SK-N-SH treated with all-trans-retinoic acid at 6 μM for 48 hours (cell line): ENCODE measurements around the gene RAB7A.

Experiments used
- ATAC-seq: fragments of 200-7000 bp; cut with Tn5 transposase; 3 replicates; pipeline ENCODE4 v1.9.1; 2020; ENCODE audit warnings: mild to moderate bottlenecking, moderate library complexity
- ARNTL ChIP-seq: fragments of 450-650 bp; formaldehyde crosslinking; IDR thresholded peaks from 2 replicates; pipeline ENCODE4 v1.5.0; 2020; ENCODE audit warnings: low read depth, mild to moderate bottlenecking, moderate library complexity, borderline replicate concordance
- BACH2 ChIP-seq: fragments of 250-450 bp; sonication (Bioruptor Pico); IDR thresholded peaks from 2 replicates; pipeline ENCODE4 v1.9.0; 2021; ENCODE audit warnings: mild to moderate bottlenecking, borderline replicate concordance
- CSDC2 ChIP-seq: fragments of 250-450 bp; sonication (Bioruptor Pico); IDR thresholded peaks from 2 replicates; pipeline ENCODE4 v1.5.0; 2020; ENCODE audit warnings: mild to moderate bottlenecking, moderate library complexity
- ESRRG ChIP-seq: fragments of 250-450 bp; sonication (Bioruptor Pico); IDR thresholded peaks from 2 replicates; pipeline ENCODE4 v1.6.1; 2021; ENCODE audit warnings: mild to moderate bottlenecking
- GLIS3 ChIP-seq: fragments of 250-450 bp; sonication (Bioruptor Pico); IDR thresholded peaks from 2 replicates; pipeline ENCODE4 v1.5.0; 2020; ENCODE audit warnings: mild to moderate bottlenecking, moderate library complexity
- ISL1 ChIP-seq: fragments of 250-450 bp; sonication (Bioruptor Pico); IDR thresholded peaks from 2 replicates; pipeline ENCODE4 v2.1.2; 2022; ENCODE audit warnings: mild to moderate bottlenecking, moderate library complexity
- PATZ1 ChIP-seq: fragments of 250-450 bp; sonication (Bioruptor Pico); IDR thresholded peaks from 2 replicates; pipeline ENCODE4 v1.8.0; 2020; ENCODE audit warnings: mild to moderate bottlenecking, moderate library complexity, borderline replicate concordance
- PPARA ChIP-seq: fragments of 250-450 bp; sonication (Bioruptor Pico); IDR thresholded peaks from 2 replicates; pipeline ENCODE4 v1.5.0; 2020; ENCODE audit warnings: mild to moderate bottlenecking, borderline replicate concordance
- RARB ChIP-seq: fragments of 250-450 bp; sonication (Bioruptor Pico); IDR thresholded peaks from 2 replicates; pipeline ENCODE4 v1.8.0; 2021; ENCODE audit warnings: mild to moderate bottlenecking, moderate library complexity
- SNAI2 ChIP-seq: fragments of 250-450 bp; sonication (Bioruptor Pico); IDR thresholded peaks from 2 replicates; pipeline ENCODE4 v1.5.0; 2020; ENCODE audit warnings: mild to moderate bottlenecking, moderate library complexity
- TCF4 ChIP-seq: fragments of 250-450 bp; sonication (Bioruptor Pico); IDR thresholded peaks from 2 replicates; pipeline ENCODE4 v1.8.0; 2021; ENCODE audit warnings: mild to moderate bottlenecking, moderate library complexity, borderline replicate concordance
- TOX ChIP-seq: fragments of 250-450 bp; sonication (Bioruptor Pico); IDR thresholded peaks from 2 replicates; pipeline ENCODE4 v1.8.0; 2021; ENCODE audit warnings: mild to moderate bottlenecking, moderate library complexity, borderline replicate concordance
- TSHZ2 ChIP-seq: fragments of 250-450 bp; sonication (Bioruptor Pico); IDR thresholded peaks from 2 replicates; pipeline ENCODE4 v1.5.0; 2020; ENCODE audit warnings: mild to moderate bottlenecking, moderate library complexity
- ZC3H10 ChIP-seq: fragments of 250-450 bp; sonication (Bioruptor Pico); IDR thresholded peaks from 2 replicates; pipeline ENCODE4 v1.5.1; 2021; ENCODE audit warnings: mild to moderate bottlenecking, moderate library complexity
- ZFP3 ChIP-seq: fragments of 250-450 bp; sonication (Bioruptor Pico); IDR thresholded peaks from 2 replicates; pipeline ENCODE4 v1.5.0; 2020; ENCODE audit warnings: mild to moderate bottlenecking, moderate library complexity
- ZFP30 ChIP-seq: fragments of 450-650 bp; formaldehyde crosslinking; IDR thresholded peaks from 2 replicates; pipeline ENCODE4 v1.5.0; 2022; ENCODE audit warnings: mild to moderate bottlenecking, moderate library complexity
- ZNF565 ChIP-seq: fragments of 450-650 bp; formaldehyde crosslinking; conservative IDR thresholded peaks from 2 replicates; pipeline ENCODE4 v1.5.0; 2020; ENCODE audit warnings: low read depth, mild to moderate bottlenecking, moderate library complexity
- ZNF70 ChIP-seq: fragments of 450-650 bp; formaldehyde crosslinking; IDR thresholded peaks from 2 replicates; pipeline ENCODE4 v1.5.0; 2020; ENCODE audit warnings: mild to moderate bottlenecking, moderate library complexity
- ZNF8 ChIP-seq: fragments of 450-650 bp; formaldehyde crosslinking; IDR thresholded peaks from 2 replicates; pipeline ENCODE4 v1.5.0; 2020; ENCODE audit warnings: mild to moderate bottlenecking, moderate library complexity
- TF ChIP-seq, protein P1 (sequence below): fragments of 250-450 bp; sonication (Bioruptor Pico); IDR thresholded peaks from 2 replicates; pipeline ENCODE4 v1.5.1; 2021; ENCODE audit warnings: mild to moderate bottlenecking, moderate library complexity

The RAB7A gene

DNA sequence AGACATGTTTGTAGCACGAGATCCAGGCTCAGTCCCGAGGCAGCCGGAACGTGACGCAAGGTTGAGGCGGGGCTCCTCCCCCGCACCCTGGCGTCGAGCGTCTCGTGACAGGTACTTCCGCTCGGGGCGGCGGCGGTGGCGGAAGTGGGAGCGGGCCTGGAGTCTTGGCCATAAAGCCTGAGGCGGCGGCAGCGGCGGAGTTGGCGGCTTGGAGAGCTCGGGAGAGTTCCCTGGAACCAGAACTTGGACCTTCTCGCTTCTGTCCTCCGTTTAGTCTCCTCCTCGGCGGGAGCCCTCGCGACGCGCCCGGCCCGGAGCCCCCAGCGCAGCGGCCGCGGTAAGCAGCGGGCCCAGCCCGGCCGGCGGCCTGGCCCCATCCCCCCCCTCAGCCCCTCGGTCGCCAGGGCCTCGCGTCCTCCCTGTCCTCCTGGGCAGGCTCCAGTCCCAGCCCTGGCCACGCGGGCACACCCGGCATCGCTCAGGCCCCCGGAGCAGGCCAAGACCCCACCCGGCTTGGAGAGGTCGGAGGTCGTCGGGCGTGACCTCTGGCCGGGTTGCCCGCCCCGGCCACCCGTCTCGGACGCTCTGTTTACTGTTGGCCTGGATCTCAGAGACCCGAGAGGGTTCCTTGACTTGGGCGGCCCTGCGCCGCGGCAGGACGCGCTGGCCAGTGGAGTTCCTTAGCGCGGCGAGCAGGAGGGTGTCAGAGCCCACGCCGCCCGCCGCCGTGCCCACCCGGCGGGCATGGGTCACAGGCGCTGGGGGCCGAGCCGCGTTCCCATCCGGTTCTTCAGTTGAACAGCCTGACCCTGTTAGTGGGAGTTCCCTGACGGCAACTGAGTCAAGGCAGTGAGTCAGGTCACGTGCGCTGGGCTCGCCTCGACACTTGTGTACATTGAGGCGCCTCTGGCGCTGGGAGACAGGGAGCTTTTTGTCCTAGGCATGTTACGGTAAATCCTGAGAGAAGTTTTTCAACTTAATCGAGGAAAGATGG lies at the start of gene RAB7A:
RAB7A (plus strand) TSS at position 161 of the 994 bp plus-strand sequence. CDS start 69,185 bp downstream, outside the sequence.
- ATAC-seq: peak; percentile 97
- no peak; the same call in 1 of the 2 replicates for TF ChIP-seq ZNF565
- TF ChIP-seq SNAI2: no peak
- TF ChIP-seq TCF4: no peak
- TF ChIP-seq TOX (CRISPR knock-in tag): no peak
- no peak for TF ChIP-seq ISL1 (CRISPR knock-in tag)
- TF ChIP-seq ZFP30 (CRISPR knock-in tag): peak; percentile 35; the same call in 1 of the 2 replicates
- no peak for TF ChIP-seq ARNTL (CRISPR knock-in tag)

DNA sequence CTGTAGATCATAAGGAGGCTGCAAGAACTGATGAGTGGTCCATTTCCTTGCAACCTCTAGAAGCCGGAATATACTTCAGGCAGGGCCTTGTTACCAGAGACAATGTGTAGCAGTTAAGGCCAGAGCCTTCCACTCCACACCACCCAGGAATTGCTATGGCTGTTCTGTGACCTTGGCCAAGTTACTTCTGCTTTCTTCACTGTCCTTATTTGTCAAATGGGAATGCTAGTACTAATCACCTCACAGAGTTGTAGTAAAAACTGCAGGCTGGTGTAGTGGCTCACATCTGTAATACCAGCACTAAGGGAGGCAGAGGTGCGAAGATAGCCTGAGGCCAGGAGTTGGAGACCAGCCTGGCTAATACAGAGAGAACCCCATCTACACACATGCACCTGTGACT lies 46.6 kb upstream of the RAB7A start:
- no peak for TF ChIP-seq TCF4
- no peak for TF ChIP-seq ZNF8
- TF ChIP-seq CSDC2 (CRISPR knock-in tag): no peak
- no peak for TF ChIP-seq PATZ1 (CRISPR knock-in tag)
- no peak for TF ChIP-seq TSHZ2 (CRISPR knock-in tag)
- no peak for TF ChIP-seq ZFP3
- no peak for TF ChIP-seq GLIS3 (CRISPR knock-in tag)
- TF ChIP-seq TOX (CRISPR knock-in tag): no peak
- no peak for TF ChIP-seq PPARA (CRISPR knock-in tag)
- TF ChIP-seq ZFP30 (CRISPR knock-in tag): no peak
- no peak for TF ChIP-seq ESRRG (CRISPR knock-in tag)
- TF ChIP-seq ZNF70 (CRISPR knock-in tag): no peak
- TF ChIP-seq BACH2 (CRISPR knock-in tag): no peak
- TF ChIP-seq ARNTL (CRISPR knock-in tag): no peak
- TF ChIP-seq ZC3H10 (CRISPR knock-in tag): no peak
- no peak for ATAC-seq

- TF ChIP-seq ZFP3 (peak; percentile 59; the same call in 1 of the 2 replicates), PATZ1 (CRISPR knock-in tag) (no peak), SNAI2 (0 out of 2 replicates have a peak, but pooled peaks have one; percentile 31), ZNF70 (CRISPR knock-in tag) (peak; percentile 5; the same call in 1 of the 2 replicates), CSDC2 (CRISPR knock-in tag) (0 out of 2 replicates have a peak, but pooled peaks have one; percentile 72)
- TF ChIP-seq, all 23 proteins: peak for 4
- peak; percentile 99 for ATAC-seq
These were observed 45.2 kb upstream of the RAB7A start for GRCh38 chr3:128680603-128681368.

DNA sequence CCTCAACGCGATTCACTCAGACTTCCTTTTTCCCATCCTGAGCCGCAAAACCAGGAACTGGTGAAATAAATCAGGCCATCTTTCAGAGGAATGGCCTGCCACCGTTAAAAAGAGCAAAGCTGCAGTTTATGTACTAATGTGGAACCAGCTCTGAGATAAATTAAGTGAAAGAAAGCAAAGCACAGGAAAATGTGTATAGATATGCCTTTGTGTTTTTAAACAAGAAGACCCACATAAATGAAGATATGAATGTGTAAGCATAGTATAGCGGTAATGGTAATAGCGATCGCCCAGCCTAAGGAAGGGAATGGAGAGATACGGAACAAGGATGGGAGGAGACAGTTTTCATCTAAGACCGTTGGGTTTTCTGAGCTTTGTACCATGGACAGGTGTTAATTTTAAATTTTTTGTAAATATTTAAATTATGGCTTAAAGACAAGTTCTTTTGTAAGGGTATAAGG lies 44.6 kb upstream of the RAB7A start:
- ATAC-seq: no peak; the same call in 2 of the 3 replicates
- TF ChIP-seq RARB (CRISPR knock-in tag) (no peak), PATZ1 (CRISPR knock-in tag) (no peak), GLIS3 (CRISPR knock-in tag) (no peak), TCF4 (no peak), TOX (CRISPR knock-in tag) (no peak), SNAI2 (no peak), BACH2 (CRISPR knock-in tag) (no peak), ESRRG (CRISPR knock-in tag) (no peak), ZNF565 (no peak), ZNF70 (CRISPR knock-in tag) (no peak), ISL1 (CRISPR knock-in tag) (no peak)
- TF ChIP-seq, protein P1, sequence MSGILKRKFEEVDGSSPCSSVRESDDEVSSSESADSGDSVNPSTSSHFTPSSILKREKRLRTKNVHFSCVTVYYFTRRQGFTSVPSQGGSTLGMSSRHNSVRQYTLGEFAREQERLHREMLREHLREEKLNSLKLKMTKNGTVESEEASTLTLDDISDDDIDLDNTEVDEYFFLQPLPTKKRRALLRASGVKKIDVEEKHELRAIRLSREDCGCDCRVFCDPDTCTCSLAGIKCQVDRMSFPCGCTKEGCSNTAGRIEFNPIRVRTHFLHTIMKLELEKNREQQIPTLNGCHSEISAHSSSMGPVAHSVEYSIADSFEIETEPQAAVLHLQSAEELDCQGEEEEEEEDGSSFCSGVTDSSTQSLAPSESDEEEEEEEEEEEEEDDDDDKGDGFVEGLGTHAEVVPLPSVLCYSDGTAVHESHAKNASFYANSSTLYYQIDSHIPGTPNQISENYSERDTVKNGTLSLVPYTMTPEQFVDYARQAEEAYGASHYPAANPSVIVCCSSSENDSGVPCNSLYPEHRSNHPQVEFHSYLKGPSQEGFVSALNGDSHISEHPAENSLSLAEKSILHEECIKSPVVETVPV (CRISPR knock-in tag): no peak
